HEK293T (cell line): ENCODE data around the gene APEX2.

ENCODE experiments used
- CTCF ChIA-PET: fragments of 350-600 bp; formaldehyde crosslinking; extraction: SDS; loops from one replicate; lab custom pipeline; 2021; ENCODE audit warnings: antibody characterized with exemption, inconsistent platforms; lab: Yijun Ruan, JAX
- POLR2A ChIA-PET: fragments of 350-600 bp; formaldehyde crosslinking; extraction: SDS; loops from one replicate; lab custom pipeline; 2020; ENCODE audit warnings: antibody characterized with exemption, inconsistent platforms; lab: Yijun Ruan, JAX
- DNase-seq: peaks from one replicate; pipeline ENCODE4 v3.0.0; 2012; ENCODE audit warnings: mixed read lengths; ENCODE audit errors: extremely low spot score
- ARNT ChIP-seq: fragments of 450-650 bp; IDR thresholded peaks from 2 replicates; pipeline ENCODE4 v1.6.1; 2017; ENCODE audit warnings: mild to moderate bottlenecking
- CTBP1 ChIP-seq: fragments of 450-650 bp; IDR thresholded peaks from 2 replicates; pipeline ENCODE4 v1.6.1; 2016; ENCODE audit warnings: borderline replicate concordance
- ELF4 ChIP-seq: fragments of 450-650 bp; IDR thresholded peaks from 2 replicates; pipeline ENCODE4 v1.6.1; 2017; ENCODE audit warnings: antibody characterized with exemption
- HDGF ChIP-seq: fragments of 450-650 bp; IDR thresholded peaks from 2 replicates; pipeline ENCODE4 v1.6.1; 2017; ENCODE audit warnings: antibody characterized with exemption, borderline replicate concordance
- SP1 ChIP-seq: fragments of 450-650 bp; IDR thresholded peaks from 2 replicates; pipeline ENCODE4 v1.6.1; 2017
- TARDBP ChIP-seq: fragments of 450-650 bp; IDR thresholded peaks from 2 replicates; pipeline ENCODE4 v1.6.1; 2016
- ZNF384 ChIP-seq: fragments of 450-650 bp; IDR thresholded peaks from 2 replicates; pipeline ENCODE4 v1.6.1; 2016

Gene APEX2

DNA sequence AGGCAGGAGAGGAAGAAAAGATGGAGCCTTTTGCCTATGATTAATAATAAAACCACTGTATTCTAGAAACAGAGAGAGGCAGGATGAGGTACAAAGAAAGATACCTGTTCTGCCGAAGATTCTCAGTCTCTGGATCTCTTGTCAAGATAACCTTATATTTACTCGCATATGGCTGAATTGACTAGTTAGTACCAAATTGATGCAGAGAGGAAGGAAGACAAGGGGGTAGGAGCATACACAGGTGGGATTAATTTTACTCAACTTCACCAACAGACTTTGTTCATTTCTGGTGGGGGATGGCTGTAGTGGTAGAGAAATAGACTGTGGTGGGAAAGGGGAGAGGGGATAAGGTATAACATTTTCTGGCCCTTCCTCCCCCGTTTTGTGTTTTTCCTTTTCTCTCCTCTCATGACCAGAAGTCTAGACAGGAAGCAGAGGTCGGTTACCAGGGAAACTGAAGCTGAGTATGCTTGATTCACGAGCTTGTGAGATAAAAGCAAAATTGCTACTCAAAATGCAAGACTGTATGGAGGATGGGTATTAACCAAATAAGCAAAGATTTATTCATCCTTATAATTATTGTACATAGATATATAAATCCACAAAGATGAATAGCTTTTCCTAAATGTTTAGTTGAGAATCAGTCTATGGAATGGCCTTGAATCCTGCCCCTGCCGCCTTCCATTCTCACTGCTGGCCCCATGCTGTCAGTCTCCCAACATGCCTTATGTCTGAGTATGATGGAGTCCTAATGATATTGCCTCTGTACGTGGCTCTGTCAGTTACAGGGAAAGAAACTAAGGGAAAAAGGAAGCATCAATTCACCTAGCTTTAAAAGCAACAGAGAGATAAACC is 56.9 kb downstream of the APEX2 start:
- TF ChIP-seq ZNF384: no peak
- no peak for TF ChIP-seq TARDBP
- no peak for TF ChIP-seq SP1
- no peak for TF ChIP-seq ELF4
- TF ChIP-seq CTBP1: no peak
- no peak for TF ChIP-seq HDGF
- no peak for TF ChIP-seq ARNT
- CTCF ChIA-PET: interaction anchor here (0.6 to 1.0 kb wide), 3 partner anchors 166 to 1413 kb away, joined by 3 to 7 read pairs (median 5); no protein-coding TSS in a partner anchor
- no peak for DNase-seq
- POLR2A ChIA-PET: no interaction called here

- ChIA-PET CTCF (interaction anchor here (0.6 to 1.0 kb wide), 3 partner anchors 166 to 1414 kb away, joined by 3 to 7 read pairs (median 5); no protein-coding TSS in a partner anchor), POLR2A (no interaction called here)
- peak; percentile 44 for DNase-seq
Observed at GRCh38 chrX:55057675-55058249, 57.6 kb downstream of the APEX2 start.

More at GRCh38 chrX:55057675-55058249, 57.6 kb downstream of the APEX2 start:
- TF ChIP-seq CTBP1: no peak
